Adrenal gland (tissue), 5 donors: Measurements from ENCODE around the gene IL1RAPL1.

Experiments used
- CTCF ChIP-seq, 6 experiments: fragments of 450-650 bp in 4 of 6; fragments of 200-600 bp in 2 of 6; sonication (generic) in 1 of 6; IDR thresholded peaks; 1 replicate in 5 of 6; 2 replicates in 1 of 6; pipeline versions ENCODE4 v1.5.1 to v1.8.0; 2016 to 2021; ENCODE audit warnings: antibody characterized with exemption in 6 of 6, mild to moderate bottlenecking in 2 of 6, moderate library complexity in 1 of 6
- POLR2A ChIP-seq, 2 donors: fragments of 450-650 bp; IDR thresholded peaks; one replicate each; pipeline ENCODE4 v1.6.1; 2017; ENCODE audit warnings: antibody characterized with exemption in 2 of 2, mild to moderate bottlenecking in 2 of 2, moderate library complexity in 1 of 2
- donor health status: DM: no; HTN: no; CAD: no.

DNA sequence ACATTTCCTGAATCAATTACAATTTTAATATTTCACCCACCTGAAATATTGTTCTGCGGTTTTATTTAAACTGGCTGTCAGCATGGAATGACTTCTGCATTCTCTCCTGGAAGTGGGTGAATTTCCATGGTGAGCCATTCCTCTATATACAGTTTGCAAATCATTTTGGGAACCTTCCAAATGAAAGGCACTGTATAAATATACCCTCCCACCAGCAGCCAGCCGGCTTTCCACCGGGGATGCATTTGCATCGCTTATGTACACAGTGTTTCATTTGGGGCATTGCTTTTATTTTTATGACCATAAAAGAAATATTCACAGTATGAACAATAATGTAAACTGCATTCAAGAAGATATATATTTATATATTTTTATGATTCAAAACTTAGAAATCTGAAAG, 4.7 kb upstream of the IL1RAPL1 start:
- TF ChIP-seq CTCF (IDR thresholded peaks at IDR 0.05) (no peak), POLR2A (IDR thresholded peaks at IDR 0.05) (no peak)
